GM18499 (cell line): ENCODE data around the gene SOCS4.
"Not testable (repeated sequence)": the region's sequence is repeated elsewhere in the genome, so short reads cannot be mapped to it uniquely, and the experiment has no call there.

Experiments used
- ATAC-seq: cut with Tn5 transposase; IDR thresholded peaks from one replicate; pipeline ENCODE4 v1.9.1; 2021; ENCODE audit warnings: moderate number of reproducible peaks; ENCODE audit not compliant: insufficient read depth, unreplicated experiment

The SOCS4 gene

DNA sequence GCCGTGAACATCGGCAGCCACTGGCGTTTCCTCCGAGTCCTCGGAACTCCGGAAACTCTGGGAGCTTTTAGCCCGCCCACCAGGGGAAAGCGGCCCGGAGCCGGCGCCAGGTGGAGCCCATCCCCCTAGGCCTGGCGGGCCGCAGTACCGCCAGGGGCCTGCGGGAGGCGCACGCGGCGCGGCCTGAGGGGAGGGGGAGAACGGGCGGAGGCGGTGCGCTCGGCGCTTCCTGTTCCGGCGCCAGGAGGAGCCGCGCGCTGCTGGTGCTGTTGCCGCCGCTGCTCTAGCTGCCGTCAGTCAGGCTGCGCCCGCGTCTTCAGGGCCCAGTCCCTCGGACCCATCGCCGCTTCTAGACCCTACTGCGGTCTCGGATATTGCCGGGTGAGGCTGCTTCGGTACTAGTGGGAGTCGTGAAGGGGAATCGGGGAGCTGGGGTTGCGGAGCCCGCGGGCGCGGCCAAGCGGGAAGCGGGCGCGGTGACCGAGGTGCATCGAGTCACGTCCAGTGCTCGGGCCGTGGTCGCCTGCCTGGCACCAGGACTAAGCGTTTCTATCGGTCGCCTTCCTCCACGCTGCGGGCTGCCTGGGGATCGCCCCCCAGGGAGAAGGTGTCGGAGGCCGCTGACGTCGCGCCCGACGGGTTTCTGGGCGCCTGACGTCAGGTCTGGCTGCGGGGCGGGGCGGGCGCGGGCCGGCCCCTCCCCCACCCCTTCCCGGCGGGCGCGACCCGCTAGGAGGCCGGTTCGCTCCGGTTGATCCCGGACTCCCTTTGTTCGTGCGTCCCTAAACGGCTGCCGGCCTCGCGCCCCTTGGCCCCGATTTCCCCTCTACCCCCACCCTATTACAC lies 24.6 kb downstream of the SOCS4 start, which contains the start of gene MAPK1IP1L:
Gene MAPK1IP1L (plus strand): TSS at position 225 of the 846 bp plus-strand sequence. CDS start 10,037 bp downstream, outside the sequence.
- peak; percentile 66 for ATAC-seq

- ATAC-seq, result no peak
Observed at GRCh38 chr14:55052269-55052930, 25.4 kb downstream of the SOCS4 start.

GRCh38 chr14:55053018-55053417 lies 26.0 kb downstream of the SOCS4 start:
- ATAC-seq, result no peak

DNA sequence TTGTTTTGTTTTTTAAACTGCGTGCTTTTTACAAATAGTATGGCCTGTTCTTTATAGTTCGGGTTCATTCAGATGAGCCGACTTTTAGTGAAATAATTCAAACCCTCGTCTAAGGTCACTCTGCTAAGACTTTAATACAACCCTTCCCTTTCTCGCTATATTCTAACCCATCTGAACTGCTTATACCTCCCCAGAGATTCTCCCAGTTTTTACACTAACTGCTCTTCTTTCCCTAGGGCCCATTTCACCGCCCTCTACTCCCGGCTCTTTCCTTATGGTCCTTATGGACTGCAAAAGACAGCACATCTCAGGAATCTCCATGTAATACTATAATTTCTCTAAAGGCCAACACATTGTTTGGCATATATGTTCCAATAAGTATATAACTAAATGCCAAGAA lies 26.5 kb downstream of the SOCS4 start:
- ATAC-seq, result no peak

- ATAC-seq, result no peak
Observed at GRCh38 chr14:55054098-55054497, 27.1 kb downstream of the SOCS4 start.

DNA sequence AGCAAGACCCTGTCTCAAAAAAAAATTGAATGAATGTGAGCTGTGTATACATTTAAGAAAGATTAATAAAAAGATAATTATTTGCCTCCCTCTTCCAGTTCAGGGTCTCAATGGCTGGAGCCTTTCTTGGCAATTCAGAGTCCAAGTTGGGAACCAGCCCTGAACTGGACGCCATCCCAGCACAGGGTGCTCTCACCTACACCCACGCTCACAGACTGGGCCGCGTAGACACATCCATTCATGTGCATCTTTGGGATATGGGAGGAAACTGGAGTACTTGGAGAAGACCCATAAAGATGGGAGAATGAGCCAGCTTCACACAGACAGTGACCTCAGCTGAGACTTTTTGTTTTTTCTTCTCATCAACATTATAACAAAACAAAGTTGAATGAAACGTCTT lies 30.9 kb downstream of the SOCS4 start:
- no peak for ATAC-seq

- ATAC-seq, result no peak
Observed at GRCh38 chr14:55059333-55059732, 32.3 kb downstream of the SOCS4 start.

DNA sequence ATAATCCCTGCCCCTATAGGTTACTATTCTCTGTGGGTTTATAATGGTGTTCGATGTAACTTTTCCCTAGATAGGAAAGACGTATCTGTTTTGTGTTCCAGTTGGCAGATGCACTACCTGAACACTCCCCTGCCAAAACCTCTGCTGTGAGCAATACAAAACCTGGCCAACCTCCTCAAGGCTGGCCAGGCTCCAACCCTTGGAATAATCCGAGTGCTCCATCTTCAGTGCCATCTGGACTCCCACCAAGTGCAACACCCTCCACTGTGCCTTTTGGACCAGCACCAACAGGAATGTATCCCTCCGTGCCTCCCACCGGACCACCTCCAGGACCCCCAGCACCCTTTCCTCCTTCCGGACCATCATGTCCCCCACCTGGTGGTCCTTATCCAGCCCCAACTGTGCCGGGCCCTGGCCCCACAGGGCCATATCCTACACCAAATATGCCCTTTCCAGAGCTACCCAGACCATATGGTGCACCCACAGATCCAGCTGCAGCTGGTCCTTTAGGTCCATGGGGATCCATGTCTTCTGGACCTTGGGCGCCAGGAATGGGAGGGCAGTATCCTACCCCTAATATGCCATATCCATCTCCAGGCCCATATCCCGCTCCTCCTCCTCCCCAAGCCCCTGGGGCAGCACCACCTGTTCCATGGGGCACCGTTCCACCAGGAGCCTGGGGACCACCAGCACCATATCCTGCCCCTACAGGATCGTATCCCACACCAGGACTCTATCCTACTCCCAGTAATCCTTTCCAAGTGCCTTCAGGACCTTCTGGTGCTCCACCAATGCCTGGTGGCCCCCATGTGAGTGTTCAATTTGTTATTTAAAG lies 35.7 kb downstream of the SOCS4 start:
- no peak for ATAC-seq

DNA sequence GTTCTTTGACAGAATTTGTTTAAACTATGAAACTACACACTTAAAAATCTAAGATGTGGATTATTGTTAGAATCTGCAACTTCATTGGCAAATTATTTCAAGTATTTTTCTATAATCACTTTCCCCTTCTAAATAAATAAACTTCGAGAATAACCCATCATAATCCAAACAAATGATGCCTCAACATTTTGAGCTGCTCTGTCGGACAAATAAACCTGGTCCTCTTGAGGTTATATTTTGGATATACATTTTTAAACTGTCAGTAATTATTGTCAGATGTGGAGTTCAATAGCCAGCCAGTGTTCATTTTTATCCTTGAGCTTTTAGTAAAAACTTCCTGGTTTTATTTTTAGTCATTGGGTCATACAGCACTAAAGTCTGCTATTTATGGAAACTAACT lies 37.9 kb downstream of the SOCS4 start:
- ATAC-seq, result not testable (repeated sequence)

DNA sequence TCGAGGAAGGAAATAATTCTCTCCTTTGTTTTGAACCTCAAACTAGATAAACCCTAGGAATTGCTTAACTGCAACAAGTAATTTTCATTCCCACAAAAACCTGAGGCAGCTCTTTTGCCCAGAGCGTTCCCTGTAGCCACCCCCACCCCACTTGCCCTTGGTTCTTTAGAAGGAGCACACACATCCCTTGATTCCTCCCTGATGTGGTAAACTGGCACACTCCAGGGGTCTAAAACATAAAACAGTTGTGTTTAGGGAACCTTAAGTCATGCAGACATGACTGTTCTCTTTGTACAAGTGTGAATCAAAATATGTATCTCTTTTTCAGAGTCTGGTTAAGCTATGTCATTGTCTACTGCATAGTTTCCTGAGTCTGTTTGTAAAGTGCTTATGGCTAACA lies 38.4 kb downstream of the SOCS4 start:
- ATAC-seq, result no peak

DNA sequence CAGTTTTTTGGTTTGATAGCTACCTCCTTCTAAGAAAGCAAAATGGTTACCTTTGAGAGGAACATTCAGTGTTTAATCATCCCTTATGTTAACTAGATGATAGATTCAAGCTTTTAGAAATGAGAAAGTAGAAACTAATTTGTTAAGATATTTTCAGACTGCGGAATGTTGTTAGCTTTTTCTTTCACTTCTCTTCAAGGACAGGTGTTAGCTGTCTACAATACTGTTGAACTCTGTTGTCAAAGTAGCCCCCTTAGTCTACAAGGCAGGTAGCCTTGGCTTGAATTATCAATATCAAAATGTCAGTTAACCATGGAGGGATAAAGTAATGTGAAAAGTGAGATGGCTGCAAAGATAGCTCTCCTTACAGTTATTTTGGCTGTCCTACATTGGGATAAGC lies 39.2 kb downstream of the SOCS4 start:
- no peak for ATAC-seq

- no peak for ATAC-seq
Observed at GRCh38 chr14:55070981-55071411, 44.0 kb downstream of the SOCS4 start.

DNA sequence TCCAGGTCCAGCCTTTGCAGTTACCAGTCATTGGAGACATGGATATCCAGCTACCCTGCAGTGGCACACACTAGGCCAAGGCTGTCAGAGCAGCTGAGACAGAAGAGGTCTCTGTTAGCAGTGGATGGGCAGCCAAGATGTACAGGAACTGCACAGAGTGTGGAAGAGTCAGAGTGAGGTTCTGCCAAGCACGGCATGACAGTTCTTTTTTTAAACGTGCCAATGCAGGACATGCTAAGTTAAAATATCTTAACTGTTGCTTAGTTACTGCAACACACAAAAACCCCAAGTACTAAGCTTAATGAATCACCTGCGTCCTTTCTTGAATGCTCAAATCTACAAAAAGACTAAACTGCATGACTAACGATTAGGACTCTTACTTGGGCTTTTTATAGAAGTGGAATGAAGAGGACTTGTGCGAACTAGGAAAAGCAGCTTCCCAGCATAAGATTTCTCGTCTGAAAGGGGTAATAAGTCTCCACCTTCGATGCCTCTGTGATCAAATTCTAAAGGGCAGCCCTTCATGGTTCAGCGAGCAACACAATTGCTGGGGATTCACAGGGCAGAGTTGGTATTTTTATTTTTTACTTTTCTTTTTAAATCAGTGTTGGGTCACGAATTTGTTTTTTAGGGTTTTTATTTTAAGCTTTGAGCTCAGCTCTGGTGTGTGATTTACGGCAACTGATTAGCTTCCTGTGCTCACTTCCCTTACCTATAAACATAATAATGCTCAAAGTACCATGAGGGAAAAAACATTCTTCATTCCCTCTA lies 45.0 kb downstream of the SOCS4 start:
- peak; percentile 37 for ATAC-seq

GRCh38 chr14:55073856-55074255 lies 46.8 kb downstream of the SOCS4 start:
- ATAC-seq, result no peak

DNA sequence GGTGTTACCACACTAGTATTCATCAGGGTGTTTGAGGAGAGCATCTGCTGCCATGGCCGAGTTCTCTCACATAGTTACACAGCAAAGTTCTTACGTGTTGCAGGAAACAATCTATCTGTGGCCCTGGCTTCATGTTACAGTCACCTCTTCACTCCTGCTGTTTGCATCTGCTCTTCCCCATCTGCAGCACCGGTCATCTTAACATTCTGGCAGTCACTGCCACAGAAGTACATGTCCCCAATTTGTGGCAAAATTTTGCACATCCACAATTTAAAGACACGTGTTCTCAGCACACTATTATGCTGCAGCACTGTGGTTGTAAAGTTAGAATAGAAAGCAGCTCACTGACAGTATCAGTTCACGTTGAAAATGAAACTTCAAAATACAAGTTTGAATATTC lies 47.6 kb downstream of the SOCS4 start:
- no peak for ATAC-seq

- ATAC-seq, result no peak
Observed at GRCh38 chr14:55075628-55076175, 48.7 kb downstream of the SOCS4 start.

- no peak for ATAC-seq
Observed at GRCh38 chr14:55077170-55078151, 50.4 kb downstream of the SOCS4 start.

DNA sequence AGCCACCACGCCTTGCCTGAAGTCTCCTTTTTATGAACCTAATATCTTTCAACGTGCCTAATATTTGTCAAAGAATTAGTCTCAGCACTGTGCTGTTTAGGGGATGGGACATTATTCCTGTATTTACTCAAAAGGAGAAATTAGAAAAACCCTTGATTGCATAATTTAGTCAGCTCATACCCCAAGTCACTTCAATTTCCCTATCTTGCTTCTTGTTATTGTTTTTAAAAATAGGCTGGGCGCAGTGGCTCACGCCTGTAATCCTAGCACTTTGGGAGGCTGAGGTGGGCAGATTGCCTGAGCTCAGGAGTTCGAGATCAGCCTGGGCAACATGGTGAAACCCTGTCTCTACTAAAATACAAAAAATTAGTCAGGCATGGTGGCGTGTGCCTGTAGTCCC lies 52.9 kb downstream of the SOCS4 start:
- not testable (repeated sequence) for ATAC-seq
